ELR (cell line): ENCODE data around the gene TMEM132C.
"Not testable (repeated sequence)": the region's sequence is repeated elsewhere in the genome, so short reads cannot be mapped to it uniquely, and the experiment has no call there.

ENCODE experiments used
- DNase-seq: peaks from one replicate; pipeline ENCODE4 v3.0.0-alpha.2; 2015; ENCODE audit warnings: low read depth

The TMEM132C gene

GRCh38 chr12:128267131-128267622 is at the start of gene TMEM132C:
Gene TMEM132C (plus strand): TSS chr12:128267170. CDS start chr12:128267403, 233 bp downstream.
- DNase-seq: no peak

DNA sequence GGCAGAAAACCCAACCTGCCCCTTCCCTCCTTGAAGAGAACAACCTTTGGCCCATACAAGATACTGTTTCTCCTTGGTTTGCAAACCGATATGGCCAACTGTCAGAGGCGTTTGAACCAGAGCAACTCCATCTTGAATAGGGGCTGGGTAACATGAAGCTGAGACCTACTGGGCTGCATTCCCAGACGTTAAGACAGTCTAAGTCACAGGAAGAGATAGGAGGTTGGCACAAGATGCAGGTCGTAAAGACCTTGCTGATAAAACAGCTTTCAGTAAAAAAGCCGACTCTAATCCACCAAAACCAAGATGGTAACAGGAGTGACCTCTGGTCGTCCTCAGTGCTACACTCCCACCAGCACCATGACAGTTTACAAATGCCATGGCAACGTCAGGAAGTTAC is 42.7 kb upstream of the TMEM132C start:
- no peak for DNase-seq

GRCh38 chr12:128228581-128228980 is 38.4 kb upstream of the TMEM132C start:
- DNase-seq: no peak

GRCh38 chr12:128235635-128236417 is 31.1 kb upstream of the TMEM132C start:
- DNase-seq: no peak

GRCh38 chr12:128236525-128236924 is 30.4 kb upstream of the TMEM132C start:
- DNase-seq: no peak

DNA sequence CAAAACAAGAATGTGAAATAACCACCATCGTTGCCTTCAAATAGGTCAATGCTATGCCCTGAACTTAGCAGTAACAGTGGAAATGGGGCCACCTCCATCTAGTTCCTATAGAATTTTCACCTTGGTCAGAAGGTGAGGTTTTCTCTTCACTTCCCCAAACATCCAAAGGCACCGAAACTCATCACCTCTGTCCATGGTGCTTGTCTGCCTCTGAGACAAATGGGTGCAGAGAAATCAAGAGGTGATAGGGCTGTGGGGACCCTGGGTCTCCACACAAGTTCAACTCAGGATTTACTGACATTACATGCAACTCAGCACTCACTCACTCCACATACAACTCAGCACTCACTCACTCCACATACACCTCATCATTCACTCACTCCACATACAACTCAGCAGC is 26.2 kb upstream of the TMEM132C start:
- DNase-seq: no peak

- no peak for DNase-seq
These were observed 21.8 kb upstream of the TMEM132C start for GRCh38 chr12:128245121-128245520.

DNA sequence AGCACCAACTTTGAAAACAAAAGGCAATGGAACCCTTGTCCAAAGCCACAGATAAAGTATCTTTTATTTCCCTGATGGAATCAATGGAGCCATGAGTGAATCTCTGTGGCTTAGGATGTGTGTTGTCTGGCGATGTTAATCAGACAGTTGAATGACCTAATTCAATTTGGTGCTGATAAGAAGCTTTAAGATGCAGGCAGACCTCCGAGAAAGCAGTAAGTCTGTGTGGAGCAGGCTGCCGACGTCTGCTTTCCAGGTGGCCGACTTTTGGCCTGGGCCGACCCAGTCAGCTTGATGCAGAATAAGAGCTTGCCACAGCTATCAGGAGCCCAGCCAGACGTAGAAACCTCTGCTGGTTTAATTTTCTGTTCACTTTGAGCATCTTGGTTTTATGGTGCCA is 21.1 kb upstream of the TMEM132C start:
- no peak for DNase-seq

- DNase-seq: no peak
These were observed 16.9 kb upstream of the TMEM132C start for GRCh38 chr12:128250096-128250495.

DNA sequence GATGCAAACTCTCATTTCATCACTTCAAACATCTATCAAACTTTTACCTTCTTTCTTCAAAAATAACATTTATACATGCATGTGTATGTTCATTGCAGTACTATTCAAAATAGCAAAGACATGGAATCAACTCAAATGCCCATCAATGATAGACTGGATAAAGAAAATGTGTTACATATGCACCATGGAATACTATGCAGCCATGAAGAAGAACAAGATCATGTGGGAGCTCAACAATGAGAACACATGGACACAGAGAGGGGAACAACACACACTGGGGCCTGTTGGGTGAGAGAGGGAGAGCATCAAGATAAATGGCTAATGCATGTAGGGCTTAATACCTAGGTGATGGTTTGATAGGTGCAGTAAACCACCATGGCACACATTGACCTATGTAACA is 13.1 kb upstream of the TMEM132C start:
- not testable (repeated sequence) for DNase-seq

DNA sequence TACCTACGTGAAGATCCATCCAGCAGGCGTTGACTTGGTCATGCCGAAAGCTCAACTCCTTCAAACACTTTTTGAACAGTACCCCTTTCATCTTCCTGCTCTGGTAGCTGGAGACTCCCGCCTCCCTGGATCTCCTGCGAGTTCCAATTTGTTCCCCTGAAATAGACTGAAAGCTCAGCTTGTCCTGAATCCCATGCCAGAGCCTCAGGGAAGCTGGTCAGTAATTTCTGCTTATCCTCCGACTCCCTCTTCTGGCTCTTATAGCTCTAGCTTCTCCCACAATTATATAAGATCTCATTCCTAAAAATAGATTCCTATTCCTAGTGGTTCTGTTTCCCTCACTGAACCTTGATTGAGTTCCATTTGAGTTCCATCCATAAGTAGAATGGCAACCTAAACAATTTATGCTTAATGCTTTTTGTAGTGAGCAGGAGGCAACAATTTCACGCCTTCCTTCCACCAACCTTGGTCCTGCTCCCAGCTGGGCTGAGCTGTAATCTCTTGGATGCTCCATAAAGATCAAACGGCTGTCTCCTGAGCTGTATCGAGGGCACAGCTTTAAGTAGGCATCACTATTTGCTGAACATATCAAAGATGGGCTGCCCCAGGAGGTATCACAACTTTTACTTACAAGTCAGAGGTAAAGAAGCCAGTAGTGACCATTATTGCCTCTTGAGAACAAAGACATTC is 8.0 kb upstream of the TMEM132C start:
- no peak for DNase-seq

- DNase-seq: no peak
These were observed 7.4 kb upstream of the TMEM132C start for GRCh38 chr12:128259556-128260070.

GRCh38 chr12:128261757-128262156 is 5.2 kb upstream of the TMEM132C start:
- no peak for DNase-seq

GRCh38 chr12:128265566-128265965 is 1.4 kb upstream of the TMEM132C start:
- no peak for DNase-seq

- DNase-seq: no peak
These were observed 884 bp upstream of the TMEM132C start for GRCh38 chr12:128266086-128266485.

GRCh38 chr12:128266541-128267130 is 334 bp upstream of the TMEM132C start:
- no peak for DNase-seq

DNA sequence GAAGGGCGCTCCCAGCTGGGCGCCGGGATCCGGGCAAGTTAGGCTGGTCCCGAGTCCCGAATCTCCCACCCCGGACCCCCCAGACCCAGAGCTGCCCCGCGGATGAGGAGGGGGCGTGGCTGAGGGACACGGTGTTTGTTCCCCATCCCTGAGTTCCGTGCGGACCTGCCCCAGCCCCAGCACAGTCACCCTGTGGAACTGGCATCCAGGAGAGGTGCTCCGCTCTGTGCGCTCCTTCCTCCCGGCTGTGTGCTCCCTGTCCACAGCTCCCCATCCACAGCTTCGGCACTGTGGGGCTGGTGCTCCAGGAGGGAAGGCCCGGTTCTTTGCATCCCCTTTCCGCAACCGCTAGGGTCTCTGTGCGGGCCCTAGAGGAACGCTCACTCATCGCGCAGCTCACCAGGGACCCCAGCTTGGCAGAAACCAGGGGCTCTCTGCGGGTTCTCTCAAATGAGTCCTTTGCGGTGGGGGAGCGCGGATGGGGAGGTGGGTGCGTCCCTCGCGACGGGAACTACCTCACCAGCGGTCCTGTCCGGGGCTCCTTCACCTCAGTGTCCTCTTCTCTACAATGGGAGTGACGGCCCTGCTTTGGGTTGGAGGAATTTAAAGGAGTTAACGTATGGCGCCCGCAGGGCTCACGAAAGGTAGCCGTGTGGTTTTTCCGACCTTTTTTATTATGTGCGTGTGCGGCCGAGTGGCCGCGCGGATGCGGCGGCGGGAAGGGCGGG is 845 bp downstream of the TMEM132C start:
- no peak for DNase-seq

- no peak for DNase-seq
These were observed 1.5 kb downstream of the TMEM132C start for GRCh38 chr12:128268379-128268995.

DNA sequence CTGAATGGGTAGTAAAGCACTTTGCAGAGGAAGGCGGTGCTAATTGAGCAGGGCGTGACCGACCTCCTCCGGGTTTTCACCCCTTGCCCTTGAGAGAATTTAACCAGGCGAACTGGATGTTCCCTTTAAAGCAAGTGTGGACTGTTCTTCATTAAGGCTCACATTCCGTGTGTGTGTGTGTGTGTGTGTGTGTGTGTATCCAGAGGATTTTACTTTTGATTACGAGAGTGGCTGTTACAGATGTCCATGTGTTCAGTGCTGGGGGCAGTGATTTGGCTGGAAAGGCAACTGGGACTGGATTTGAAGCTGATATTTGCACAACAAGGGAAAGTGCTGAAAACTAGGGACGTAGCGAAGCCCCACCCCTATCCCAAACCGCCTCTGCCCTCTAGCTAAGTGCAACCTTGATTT is 2.2 kb downstream of the TMEM132C start:
- no peak for DNase-seq

DNA sequence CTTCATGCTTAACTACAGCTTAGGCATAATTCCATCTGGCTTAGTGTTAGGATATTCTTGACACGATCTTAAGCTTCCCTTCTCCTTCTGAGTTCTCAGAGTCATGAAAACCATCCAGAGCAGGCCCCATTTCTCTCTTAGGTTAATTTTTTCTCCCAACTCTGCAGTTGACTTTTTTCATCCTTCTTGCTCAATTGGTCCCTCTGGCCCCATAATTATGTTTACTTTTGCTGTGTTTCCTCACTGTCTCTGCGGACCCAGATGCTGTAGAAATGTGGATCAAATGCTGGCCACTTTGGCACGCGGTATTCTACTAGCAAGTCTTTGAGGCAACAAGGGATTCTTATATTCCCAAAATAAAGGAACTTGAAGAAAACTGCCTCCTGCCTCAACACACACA is 9.5 kb downstream of the TMEM132C start:
- DNase-seq: no peak

- DNase-seq: no peak
These were observed 20.0 kb downstream of the TMEM132C start for GRCh38 chr12:128286970-128287369.

DNA sequence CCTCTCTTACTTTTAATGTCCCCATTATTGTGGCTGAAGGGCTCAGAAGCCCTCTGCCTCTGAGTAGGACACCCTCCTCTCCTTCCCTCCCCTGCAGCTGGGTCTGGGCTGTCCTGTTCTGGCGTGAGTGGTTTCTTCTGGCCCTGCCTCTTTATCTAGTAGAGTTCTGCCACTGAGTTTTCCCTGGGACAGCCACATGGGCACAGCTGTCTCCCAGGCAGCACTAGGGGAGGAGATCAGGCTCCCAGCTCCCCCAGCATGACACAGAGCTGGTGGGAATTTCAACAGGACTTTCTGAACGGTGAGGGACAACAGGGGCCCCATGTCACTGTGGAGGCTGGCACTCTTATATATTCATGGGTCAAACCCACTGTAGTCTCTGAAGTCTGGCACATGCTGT is 21.4 kb downstream of the TMEM132C start:
- DNase-seq: no peak
